ENCODE measurements around the gene TEAD3.

TEAD3 gene

DNA sequence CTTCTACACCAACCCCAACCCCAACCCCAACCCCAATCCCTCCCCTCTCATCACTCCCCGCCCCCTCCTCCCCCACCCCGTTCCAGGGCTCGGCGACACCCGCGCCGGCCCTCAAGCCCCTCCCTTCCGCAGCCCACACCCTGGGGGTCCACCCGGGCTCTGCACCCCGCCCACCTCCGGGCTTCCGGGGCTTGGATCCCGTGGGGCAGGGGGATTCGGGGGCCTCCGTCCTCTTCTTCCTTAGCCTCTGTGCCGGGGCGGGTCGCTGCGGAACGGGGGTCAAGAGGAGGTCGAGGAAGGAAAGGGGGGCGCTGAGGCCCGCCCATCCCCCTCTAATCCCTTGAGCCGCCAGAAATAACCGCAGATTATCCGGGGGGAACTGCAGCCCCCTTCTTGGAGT lies 15.1 kb upstream of the TEAD3 start:
- Histone ChIP-seq H2BK15ac (ENCODE audit: low read depth, poor library complexity, severe bottlenecking) (no peak overlapping the region), H3K27ac (ENCODE audit: low read length, poor library complexity, severe bottlenecking) (no peak overlapping the region), H2BK12ac (ENCODE audit: low read length in 2 of 2) (no peak overlapping the region), H3K27me3 (ENCODE audit: control insufficient read depth in 1 of 2, insufficient read depth in 1 of 2, low read length in 2 of 2) (peaks cover 33 to 54% of the 10 kb centered on the region in 2 experiments), H4K8ac (ENCODE audit: low read length) (no peak overlapping the region), H3K14ac (ENCODE audit: low read length in 2 of 2) (no peak overlapping the region), H4K91ac (ENCODE audit: low read length) (no peak overlapping the region), H3K9ac (ENCODE audit: low read length) (no peak overlapping the region), H3K23ac (ENCODE audit: low read length in 2 of 2) (no peak overlapping the region), H3K9me3 (ENCODE audit: control insufficient read depth, low read length) (no peaks in the 10 kb centered on the region), H3K4ac (ENCODE audit: low read depth in 1 of 2, low read length in 2 of 2) (no peak overlapping the region), H3K36me3 (ENCODE audit: control insufficient read depth in 1 of 2, insufficient read depth in 2 of 2, low read depth in 1 of 2, low read length in 2 of 2) (no peaks in the 10 kb centered on the region), H2BK5ac (ENCODE audit: low read depth, low read length, poor library complexity, severe bottlenecking) (no peak overlapping the region), H2AFZ (ENCODE audit: low read depth, low read length) (no peak overlapping the region), H3K18ac (ENCODE audit: low read depth in 1 of 2, low read length in 2 of 2) (peak overlapping the region in 1 of 2 experiments; percentile 5), H3K4me2 (ENCODE audit: low read length, poor library complexity, severe bottlenecking) (no peak overlapping the region), H3K4me1 (ENCODE audit: control insufficient read depth, insufficient read depth, low read depth, low read length) (peaks cover 7% of the 10 kb centered on the region), H2AK5ac (ENCODE audit: low read length, severe bottlenecking) (no peak overlapping the region), H3K79me1 (replicated peaks; ENCODE audit: low read length, poor library complexity, severe bottlenecking) (no peaks in the 10 kb centered on the region), H2BK120ac (ENCODE audit: low read depth, low read length) (no peak overlapping the region), H3K4me3 (ENCODE audit: insufficient read depth in 1 of 2, low read depth in 1 of 2, low read length in 2 of 2) (no peak overlapping the region)
- DNase-seq = no peak
- 26% methylated on average over 26 of the region's 26 CpGs for WGBS

GRCh38 chr6:35511562-35511941 lies 14.7 kb upstream of the TEAD3 start:
- no peak overlapping the region for H3K18ac ChIP-seq (ENCODE audit: low read depth in 1 of 2, low read length in 2 of 2)

DNA sequence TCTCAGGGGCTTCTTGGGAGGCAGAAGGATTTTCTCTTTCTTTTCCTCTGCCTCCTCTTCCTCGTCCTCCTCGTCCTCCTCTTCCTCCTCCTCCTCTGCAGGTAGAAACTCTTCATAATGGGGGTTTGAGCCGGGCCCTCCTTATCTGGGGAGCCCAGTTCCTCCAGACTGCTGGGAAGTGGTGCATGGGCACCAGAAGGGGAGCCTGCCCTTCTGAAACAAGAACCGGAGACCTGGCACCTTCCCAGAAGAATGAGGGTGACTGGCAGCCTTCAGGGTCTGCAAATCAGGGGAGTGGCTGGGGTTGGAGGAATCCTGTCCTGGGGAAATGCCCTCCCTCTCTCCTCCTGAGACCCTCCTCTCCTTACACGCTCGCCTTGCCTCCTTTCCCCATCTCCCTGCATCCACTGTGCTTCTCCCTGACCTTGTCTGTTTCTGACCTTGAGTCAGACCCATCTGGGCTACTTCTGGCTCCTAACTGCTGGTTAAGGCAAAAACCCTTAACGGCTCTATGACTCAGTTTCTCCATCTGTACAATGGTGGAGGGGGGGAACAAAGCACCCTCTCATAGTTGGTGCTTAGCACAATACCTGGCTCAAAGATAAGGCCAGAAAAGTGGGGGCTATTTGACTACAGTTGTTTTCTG lies 14.2 kb upstream of the TEAD3 start:
- H3K27me3 ChIP-seq (ENCODE audit: control insufficient read depth in 1 of 2, insufficient read depth in 1 of 2, low read length in 2 of 2) = peaks cover 38 to 63% of the 10 kb centered on the region in 2 experiments
- no peak overlapping the region for H4K8ac ChIP-seq (ENCODE audit: low read length)
- peaks cover 0 to 1% of the 10 kb centered on the region in 2 experiments for H3K36me3 ChIP-seq (ENCODE audit: control insufficient read depth in 1 of 2, insufficient read depth in 2 of 2, low read depth in 1 of 2, low read length in 2 of 2)
- 82% methylated on average over 6 of the region's 7 CpGs for WGBS
- DNase-seq = no peak
- no peak overlapping the region for H2BK5ac ChIP-seq (ENCODE audit: low read depth, low read length, poor library complexity, severe bottlenecking)
- H3K23ac ChIP-seq (ENCODE audit: low read length in 2 of 2) = no peak overlapping the region
- no peak overlapping the region for H4K91ac ChIP-seq (ENCODE audit: low read length)
- no peak overlapping the region for H3K4me2 ChIP-seq (ENCODE audit: low read length, poor library complexity, severe bottlenecking)
- peak overlapping the region in 1 of 2 experiments; percentile 62 for H3K14ac ChIP-seq (ENCODE audit: low read length in 2 of 2)
- peaks cover 8% of the 10 kb centered on the region for H3K4me1 ChIP-seq (ENCODE audit: control insufficient read depth, insufficient read depth, low read depth, low read length)
- H2BK15ac ChIP-seq (ENCODE audit: low read depth, poor library complexity, severe bottlenecking) = no peak overlapping the region
- no peak overlapping the region for H2BK120ac ChIP-seq (ENCODE audit: low read depth, low read length)
- H2AK5ac ChIP-seq (ENCODE audit: low read length, severe bottlenecking) = no peak overlapping the region
- no peak overlapping the region for H3K4me3 ChIP-seq (ENCODE audit: insufficient read depth in 1 of 2, low read depth in 1 of 2, low read length in 2 of 2)
- no peak overlapping the region for H3K18ac ChIP-seq (ENCODE audit: low read depth in 1 of 2, low read length in 2 of 2)
- no peaks in the 10 kb centered on the region for H3K9me3 ChIP-seq (ENCODE audit: control insufficient read depth, low read length)
- no peaks in the 10 kb centered on the region for H3K79me1 ChIP-seq (replicated peaks; ENCODE audit: low read length, poor library complexity, severe bottlenecking)
- no peak overlapping the region for H2BK12ac ChIP-seq (ENCODE audit: low read length in 2 of 2)
- no peak overlapping the region for H3K27ac ChIP-seq (ENCODE audit: low read length, poor library complexity, severe bottlenecking)
- no peak overlapping the region for H2AFZ ChIP-seq (ENCODE audit: low read depth, low read length)
- no peak overlapping the region for H3K9ac ChIP-seq (ENCODE audit: low read length)
- no peak overlapping the region for H3K4ac ChIP-seq (ENCODE audit: low read depth in 1 of 2, low read length in 2 of 2)

More at GRCh38 chr6:35511562-35511941, 14.7 kb upstream of the TEAD3 start:
- Histone ChIP-seq H3K4me1 (ENCODE audit: control insufficient read depth, insufficient read depth, low read depth, low read length) (peaks cover 7% of the 10 kb centered on the region), H2BK12ac (ENCODE audit: low read length in 2 of 2) (no peak overlapping the region), H2BK5ac (ENCODE audit: low read depth, low read length, poor library complexity, severe bottlenecking) (no peak overlapping the region), H3K9me3 (ENCODE audit: control insufficient read depth, low read length) (no peaks in the 10 kb centered on the region), H3K27ac (ENCODE audit: low read length, poor library complexity, severe bottlenecking) (no peak overlapping the region), H3K36me3 (ENCODE audit: control insufficient read depth in 1 of 2, insufficient read depth in 2 of 2, low read depth in 1 of 2, low read length in 2 of 2) (no peaks in the 10 kb centered on the region), H2AK5ac (ENCODE audit: low read length, severe bottlenecking) (no peak overlapping the region), H2BK15ac (ENCODE audit: low read depth, poor library complexity, severe bottlenecking) (no peak overlapping the region), H3K79me1 (replicated peaks; ENCODE audit: low read length, poor library complexity, severe bottlenecking) (no peaks in the 10 kb centered on the region), H3K23ac (ENCODE audit: low read length in 2 of 2) (no peak overlapping the region), H3K4me3 (ENCODE audit: insufficient read depth in 1 of 2, low read depth in 1 of 2, low read length in 2 of 2) (no peak overlapping the region), H2AFZ (ENCODE audit: low read depth, low read length) (no peak overlapping the region), H4K91ac (ENCODE audit: low read length) (no peak overlapping the region), H3K4me2 (ENCODE audit: low read length, poor library complexity, severe bottlenecking) (no peak overlapping the region), H3K9ac (ENCODE audit: low read length) (no peak overlapping the region), H3K27me3 (ENCODE audit: control insufficient read depth in 1 of 2, insufficient read depth in 1 of 2, low read length in 2 of 2) (peaks cover 33 to 58% of the 10 kb centered on the region in 2 experiments), H3K4ac (ENCODE audit: low read depth in 1 of 2, low read length in 2 of 2) (no peak overlapping the region), H2BK120ac (ENCODE audit: low read depth, low read length) (no peak overlapping the region), H3K14ac (ENCODE audit: low read length in 2 of 2) (no peak overlapping the region), H4K8ac (ENCODE audit: low read length) (no peak overlapping the region)
- DNase-seq = no peak
- WGBS = 43% methylated on average over 21 of the region's 32 CpGs

GRCh38 chr6:35508542-35508941 lies 11.7 kb upstream of the TEAD3 start:
- no peaks in the 10 kb centered on the region for H3K9me3 ChIP-seq (ENCODE audit: control insufficient read depth, low read length)
- no peak overlapping the region for H2BK15ac ChIP-seq (ENCODE audit: low read depth, poor library complexity, severe bottlenecking)
- no peak overlapping the region for H3K4me2 ChIP-seq (ENCODE audit: low read length, poor library complexity, severe bottlenecking)
- peaks cover 11% of the 10 kb centered on the region for H3K4me1 ChIP-seq (ENCODE audit: control insufficient read depth, insufficient read depth, low read depth, low read length)
- no peak overlapping the region for H4K8ac ChIP-seq (ENCODE audit: low read length)
- no peak overlapping the region for H2BK12ac ChIP-seq (ENCODE audit: low read length in 2 of 2)
- no peak overlapping the region for H3K18ac ChIP-seq (ENCODE audit: low read depth in 1 of 2, low read length in 2 of 2)
- H3K4me3 ChIP-seq (ENCODE audit: insufficient read depth in 1 of 2, low read depth in 1 of 2, low read length in 2 of 2) = no peak overlapping the region
- H2AK5ac ChIP-seq (ENCODE audit: low read length, severe bottlenecking) = no peak overlapping the region
- DNase-seq = no peak
- H2AFZ ChIP-seq (ENCODE audit: low read depth, low read length) = no peak overlapping the region
- no peak overlapping the region for H3K14ac ChIP-seq (ENCODE audit: low read length in 2 of 2)
- WGBS = 81% methylated on average over 5 of the region's 5 CpGs
- no peak overlapping the region for H3K27ac ChIP-seq (ENCODE audit: low read length, poor library complexity, severe bottlenecking)
- peaks cover 0 to 3% of the 10 kb centered on the region in 2 experiments for H3K36me3 ChIP-seq (ENCODE audit: control insufficient read depth in 1 of 2, insufficient read depth in 2 of 2, low read depth in 1 of 2, low read length in 2 of 2)
- H3K79me1 ChIP-seq (replicated peaks; ENCODE audit: low read length, poor library complexity, severe bottlenecking) = no peaks in the 10 kb centered on the region
- no peak overlapping the region for H2BK120ac ChIP-seq (ENCODE audit: low read depth, low read length)
- no peak overlapping the region for H2BK5ac ChIP-seq (ENCODE audit: low read depth, low read length, poor library complexity, severe bottlenecking)
- H3K23ac ChIP-seq (ENCODE audit: low read length in 2 of 2) = no peak overlapping the region
- H4K91ac ChIP-seq (ENCODE audit: low read length) = no peak overlapping the region
- H3K9ac ChIP-seq (ENCODE audit: low read length) = no peak overlapping the region
- peaks cover 41 to 81% of the 10 kb centered on the region in 2 experiments for H3K27me3 ChIP-seq (ENCODE audit: control insufficient read depth in 1 of 2, insufficient read depth in 1 of 2, low read length in 2 of 2)
- H3K4ac ChIP-seq (ENCODE audit: low read depth in 1 of 2, low read length in 2 of 2) = no peak overlapping the region
